ENCODE results near the gene AQP9. TPM values are rescaled to one million over a fixed set of nuclear protein-coding genes. Genes with fewer than 3 reads are reported as not detected.

Gene AQP9
- total RNA-seq (under 1 TPM; 0.32 to 0.50 TPM), polyA plus RNA-seq (not detected)

DNA sequence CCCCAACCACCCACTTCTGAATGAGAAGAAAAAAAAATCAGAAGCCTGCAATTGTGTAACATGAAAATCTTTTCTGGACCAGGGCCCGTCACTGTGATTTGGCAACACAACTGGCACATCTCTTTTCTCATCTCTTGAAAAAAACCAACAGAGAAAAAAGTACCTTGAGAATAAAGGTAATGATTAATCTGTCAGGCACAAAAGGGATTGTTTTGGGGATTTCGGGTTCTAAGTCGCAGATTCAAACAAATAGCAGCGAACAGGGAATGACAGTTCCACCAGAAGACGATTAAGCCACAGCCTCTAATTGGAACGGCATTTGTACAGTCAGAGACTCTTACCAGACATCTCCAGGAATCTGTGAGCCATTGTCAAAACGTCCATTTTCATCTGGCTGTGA is at the start of gene AQP9:
AQP9 (plus strand) TSS at position 276 of the 400 bp plus-strand sequence. CDS start 185 bp downstream, outside the sequence.
- intact Hi-C loops (cut with micrococcal nuclease): no loop called here
- Histone ChIP-seq H3K36me3 (ENCODE audit: insufficient read depth, low read length) (no peaks in the 10 kb centered on the region), H3K9me3 (ENCODE audit: control insufficient read depth in 1 of 2, low read length in 2 of 2) (no peaks in the 10 kb centered on the region), H3K4me1 (ENCODE audit: insufficient read depth, low read length) (no peaks in the 10 kb centered on the region), H3K4me3 (ENCODE audit: low read length in 2 of 2) (no peak within 1 kb of the TSS), H3K27me3 (ENCODE audit: insufficient read depth, low read length) (no peaks in the 10 kb centered on the region), H3K27ac (ENCODE audit: low read depth, low read length) (no peak within 1 kb of the TSS)
- no peaks in the 10 kb centered on the region for H3K9me3 Mint-ChIP-seq
- H3K36me3 Mint-ChIP-seq: no peaks in the 10 kb centered on the region
- peaks cover 4 to 7% of the 10 kb centered on the region in 2 donors for H3K27me3 Mint-ChIP-seq
- ChIA-PET CTCF (ENCODE audit: partially characterized antibody) (no interaction called here), POLR2A (ENCODE audit: partially characterized antibody) (no interaction called here)
- no peak within 1 kb of the TSS for H3K27ac Mint-ChIP-seq
- no peaks in the 10 kb centered on the region for H3K4me1 Mint-ChIP-seq
- no peak within 1 kb of the TSS for H3K4me3 Mint-ChIP-seq
- DNase-seq: no peak

- H3K36me3 Mint-ChIP-seq: no peaks in the 10 kb centered on the region
- no peak overlapping the region for H3K27ac Mint-ChIP-seq
- Histone ChIP-seq H3K27ac (ENCODE audit: low read depth, low read length) (no peak overlapping the region), H3K4me3 (ENCODE audit: low read length in 2 of 2) (no peak overlapping the region), H3K9me3 (ENCODE audit: control insufficient read depth in 1 of 2, low read length in 2 of 2) (no peaks in the 10 kb centered on the region), H3K27me3 (ENCODE audit: insufficient read depth, low read length) (no peaks in the 10 kb centered on the region), H3K36me3 (ENCODE audit: insufficient read depth, low read length) (no peaks in the 10 kb centered on the region), H3K4me1 (ENCODE audit: insufficient read depth, low read length) (no peaks in the 10 kb centered on the region)
- intact Hi-C loops (cut with micrococcal nuclease): no loop called here
- POLR2A ChIA-PET (ENCODE audit: partially characterized antibody): no interaction called here
- no peak overlapping the region for H3K4me3 Mint-ChIP-seq
- no peak for DNase-seq
- H3K27me3 Mint-ChIP-seq: peaks cover 5 to 9% of the 10 kb centered on the region in 2 donors
- peaks cover 0 to 9% (median 1%) of the 10 kb centered on the region in 8 donors for H3K9me3 Mint-ChIP-seq
- no peaks in the 10 kb centered on the region for H3K4me1 Mint-ChIP-seq
- CTCF ChIA-PET (ENCODE audit: partially characterized antibody): no interaction called here
Observed at GRCh38 chr15:58095415-58095814, 42.8 kb upstream of the AQP9 start.

DNA sequence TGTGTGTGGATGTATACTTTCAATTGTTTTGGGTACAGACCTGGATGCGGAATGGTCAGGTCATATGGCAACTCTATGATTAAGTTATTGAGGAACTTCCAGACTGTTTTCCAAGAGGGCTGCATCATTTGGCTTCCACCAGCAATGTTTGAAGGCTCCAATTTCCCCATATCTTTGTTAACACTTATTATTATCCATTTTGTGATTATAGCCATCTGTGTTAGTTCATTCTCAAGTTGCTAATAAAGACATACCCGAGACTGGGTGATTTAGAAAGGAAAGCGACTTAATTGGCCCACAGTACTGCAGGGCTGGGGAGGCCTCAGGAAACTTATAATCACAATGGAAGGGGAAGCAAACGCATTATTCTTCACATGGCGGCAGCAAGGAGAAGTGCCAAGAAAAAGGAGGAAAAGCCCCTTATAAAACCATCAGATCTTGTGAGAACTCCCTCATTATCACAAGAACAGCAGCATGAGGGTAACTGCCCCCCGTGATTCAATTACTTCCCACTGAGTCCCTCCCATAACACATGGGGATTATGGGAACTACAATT is 41.6 kb upstream of the AQP9 start:
- H3K4me3 Mint-ChIP-seq: no peak overlapping the region
- ChIA-PET POLR2A (ENCODE audit: partially characterized antibody) (no interaction called here), CTCF (ENCODE audit: partially characterized antibody) (no interaction called here)
- no peaks in the 10 kb centered on the region for H3K4me1 ChIP-seq (ENCODE audit: insufficient read depth, low read length)
- no peaks in the 10 kb centered on the region for H3K36me3 Mint-ChIP-seq
- H3K4me3 ChIP-seq (ENCODE audit: low read length in 2 of 2): no peak overlapping the region
- H3K27ac Mint-ChIP-seq: no peak overlapping the region
- H3K4me1 Mint-ChIP-seq: no peaks in the 10 kb centered on the region
- no peak for DNase-seq
- no peaks in the 10 kb centered on the region for H3K36me3 ChIP-seq (ENCODE audit: insufficient read depth, low read length)
- peaks cover 8 to 15% of the 10 kb centered on the region in 2 donors for H3K27me3 Mint-ChIP-seq
- H3K27ac ChIP-seq (ENCODE audit: low read depth, low read length): no peak overlapping the region
- no peaks in the 10 kb centered on the region for H3K27me3 ChIP-seq (ENCODE audit: insufficient read depth, low read length)
- peaks cover 0 to 9% (median 1%) of the 10 kb centered on the region in 8 donors for H3K9me3 Mint-ChIP-seq
- no peaks in the 10 kb centered on the region for H3K9me3 ChIP-seq (ENCODE audit: control insufficient read depth in 1 of 2, low read length in 2 of 2)
- intact Hi-C loops (cut with micrococcal nuclease): no loop called here

DNA sequence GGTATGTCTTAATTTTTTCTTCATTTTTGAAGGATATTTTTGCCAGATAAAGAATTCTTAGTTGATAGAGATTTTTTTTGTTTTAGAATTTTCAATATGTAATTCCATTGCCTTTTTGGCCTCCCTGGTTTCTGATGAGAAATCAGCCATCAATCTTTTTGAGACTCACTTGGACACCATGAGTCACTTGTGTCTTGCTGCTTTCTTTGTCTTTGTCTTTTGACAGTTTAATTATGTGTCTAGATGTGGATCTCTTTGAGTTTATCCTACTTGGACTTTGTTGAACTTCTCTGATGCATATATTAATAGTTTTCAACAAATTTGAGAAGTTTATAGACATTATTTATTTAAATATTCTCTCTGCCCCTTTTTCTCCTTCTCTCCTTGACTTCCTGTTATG is 34.7 kb upstream of the AQP9 start:
- Mint-ChIP-seq H3K36me3 (no peaks in the 10 kb centered on the region), H3K9me3 (peaks cover 0 to 5% (median 0%) of the 10 kb centered on the region in 8 donors), H3K4me3 (no peak overlapping the region), H3K27me3 (peaks cover 26 to 28% of the 10 kb centered on the region in 2 donors), H3K4me1 (no peaks in the 10 kb centered on the region), H3K27ac (no peak overlapping the region)
- Histone ChIP-seq H3K4me1 (ENCODE audit: insufficient read depth, low read length) (no peaks in the 10 kb centered on the region), H3K9me3 (ENCODE audit: control insufficient read depth in 1 of 2, low read length in 2 of 2) (no peaks in the 10 kb centered on the region), H3K36me3 (ENCODE audit: insufficient read depth, low read length) (no peaks in the 10 kb centered on the region), H3K27ac (ENCODE audit: low read depth, low read length) (no peak overlapping the region), H3K4me3 (ENCODE audit: low read length in 2 of 2) (no peak overlapping the region), H3K27me3 (ENCODE audit: insufficient read depth, low read length) (no peaks in the 10 kb centered on the region)
- CTCF ChIA-PET (ENCODE audit: partially characterized antibody): no interaction called here
- DNase-seq: no peak
- POLR2A ChIA-PET (ENCODE audit: partially characterized antibody): no interaction called here
- intact Hi-C loops (cut with micrococcal nuclease): no loop called here

GRCh38 chr15:58108117-58108516 is 30.1 kb upstream of the AQP9 start:
- H3K4me3 Mint-ChIP-seq: no peak overlapping the region
- H3K4me1 Mint-ChIP-seq: no peaks in the 10 kb centered on the region
- no peaks in the 10 kb centered on the region for H3K36me3 Mint-ChIP-seq
- ChIA-PET CTCF (ENCODE audit: partially characterized antibody) (no interaction called here), POLR2A (ENCODE audit: partially characterized antibody) (no interaction called here)
- intact Hi-C loops (cut with micrococcal nuclease): no loop called here
- Histone ChIP-seq H3K36me3 (ENCODE audit: insufficient read depth, low read length) (no peaks in the 10 kb centered on the region), H3K27ac (ENCODE audit: low read depth, low read length) (no peak overlapping the region), H3K9me3 (ENCODE audit: control insufficient read depth in 1 of 2, low read length in 2 of 2) (no peaks in the 10 kb centered on the region), H3K4me1 (ENCODE audit: insufficient read depth, low read length) (no peaks in the 10 kb centered on the region), H3K27me3 (ENCODE audit: insufficient read depth, low read length) (no peaks in the 10 kb centered on the region), H3K4me3 (ENCODE audit: low read length in 2 of 2) (no peak overlapping the region)
- no peak overlapping the region for H3K27ac Mint-ChIP-seq
- peaks cover 0 to 2% (median 0%) of the 10 kb centered on the region in 8 donors for H3K9me3 Mint-ChIP-seq
- H3K27me3 Mint-ChIP-seq: peaks cover 16 to 17% of the 10 kb centered on the region in 2 donors
- no peak for DNase-seq

DNA sequence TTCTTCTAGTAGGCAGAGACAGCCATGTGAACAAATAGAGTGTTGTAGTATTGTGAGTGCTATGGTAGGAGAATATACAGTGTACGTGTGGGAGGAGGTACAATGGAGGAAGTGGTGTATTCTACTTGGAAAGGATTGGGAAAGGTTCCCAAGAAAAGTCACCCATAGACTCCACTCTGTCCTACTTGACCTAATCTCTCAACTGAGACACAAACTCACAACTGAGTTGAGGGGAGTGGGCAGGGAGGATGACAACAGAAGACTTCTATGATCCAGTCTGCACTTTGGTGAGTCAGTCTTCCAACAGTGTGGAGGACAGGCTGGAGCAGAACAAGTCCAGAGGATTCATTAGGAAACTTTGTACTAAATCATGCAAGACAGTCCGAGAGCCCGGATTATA is 28.8 kb upstream of the AQP9 start:
- POLR2A ChIA-PET (ENCODE audit: partially characterized antibody): no interaction called here
- Histone ChIP-seq H3K9me3 (ENCODE audit: control insufficient read depth in 1 of 2, low read length in 2 of 2) (no peaks in the 10 kb centered on the region), H3K27me3 (ENCODE audit: insufficient read depth, low read length) (no peaks in the 10 kb centered on the region), H3K4me3 (ENCODE audit: low read length in 2 of 2) (no peak overlapping the region), H3K4me1 (ENCODE audit: insufficient read depth, low read length) (no peaks in the 10 kb centered on the region), H3K36me3 (ENCODE audit: insufficient read depth, low read length) (no peaks in the 10 kb centered on the region), H3K27ac (ENCODE audit: low read depth, low read length) (no peak overlapping the region)
- H3K27ac Mint-ChIP-seq: no peak overlapping the region
- no peaks in the 10 kb centered on the region for H3K9me3 Mint-ChIP-seq
- H3K4me1 Mint-ChIP-seq: no peaks in the 10 kb centered on the region
- H3K36me3 Mint-ChIP-seq: no peaks in the 10 kb centered on the region
- H3K27me3 Mint-ChIP-seq: peaks cover 12 to 13% of the 10 kb centered on the region in 2 donors
- intact Hi-C loops (cut with micrococcal nuclease): no loop called here
- no peak for DNase-seq
- CTCF ChIA-PET (ENCODE audit: partially characterized antibody): no interaction called here
- no peak overlapping the region for H3K4me3 Mint-ChIP-seq

GRCh38 chr15:58110999-58111717 is 27.0 kb upstream of the AQP9 start:
- Mint-ChIP-seq H3K27ac (no peak overlapping the region), H3K4me1 (no peaks in the 10 kb centered on the region), H3K4me3 (no peak overlapping the region), H3K27me3 (peaks cover 12 to 15% of the 10 kb centered on the region in 2 donors), H3K9me3 (no peaks in the 10 kb centered on the region), H3K36me3 (no peaks in the 10 kb centered on the region)
- Histone ChIP-seq H3K4me3 (ENCODE audit: low read length in 2 of 2) (no peak overlapping the region), H3K9me3 (ENCODE audit: control insufficient read depth in 1 of 2, low read length in 2 of 2) (no peaks in the 10 kb centered on the region), H3K27ac (ENCODE audit: low read depth, low read length) (no peak overlapping the region), H3K36me3 (ENCODE audit: insufficient read depth, low read length) (no peaks in the 10 kb centered on the region), H3K27me3 (ENCODE audit: insufficient read depth, low read length) (no peaks in the 10 kb centered on the region), H3K4me1 (ENCODE audit: insufficient read depth, low read length) (no peaks in the 10 kb centered on the region)
- intact Hi-C loops (cut with micrococcal nuclease): no loop called here
- POLR2A ChIA-PET (ENCODE audit: partially characterized antibody): no interaction called here
- DNase-seq: no peak
- CTCF ChIA-PET (ENCODE audit: partially characterized antibody): no interaction called here

Measured in CD4-positive, alpha-beta memory T cell (primary cell).